Caco-2 (cell line): ENCODE results near the gene CDC42BPG. TPM values are rescaled to one million over a fixed set of nuclear protein-coding genes. Genes with fewer than 3 reads are reported as not detected.
"Not testable (repeated sequence)": the region's sequence is repeated elsewhere in the genome, so short reads cannot be mapped to it uniquely, and the experiment has no call there.

Experiments used
- BruUV-seq: library from RNA; stranded (reverse); fragments of 400-500 nt; replicated peaks from 2 replicates; lab custom pipeline; 2021; lab: Mats Ljungman, UMichigan
- CTCF ChIA-PET: fragments of 300-600 bp; sonication (Branson Sonifier 250); formaldehyde crosslinking; loops from one replicate; lab custom pipeline; 2022; ENCODE audit warnings: antibody characterized with exemption; lab: Charles Lee
- POLR2A ChIA-PET: fragments of 300-600 bp; sonication (Branson Sonifier 250); formaldehyde crosslinking; loops from one replicate; lab custom pipeline; 2022; ENCODE audit warnings: antibody characterized with exemption; lab: Charles Lee
- DNase-seq, 2 experiments: peaks; one replicate each; pipeline versions ENCODE4 v3.0.0 to v3.0.0-alpha.2; 2020 to 2022
- H3K27me3 ChIP-seq: replicated peaks from 2 replicates; pipeline ENCODE4 v1.6.0; 2011; ENCODE audit warnings: low read length; ENCODE audit not compliant: control insufficient read depth, insufficient read depth
- H3K36me3 ChIP-seq: 2 replicates; pipeline ENCODE4 v1.5.1; 2011; ENCODE audit warnings: low read length; ENCODE audit not compliant: control insufficient read depth, insufficient read depth
- H3K4me1 ChIP-seq: fragments of 250-450 bp; sonication (Bioruptor Pico); 2 replicates; pipeline ENCODE4 v1.5.1; 2020; ENCODE audit warnings: mild to moderate bottlenecking
- H3K4me3 ChIP-seq: 2 replicates; pipeline ENCODE4 v1.5.1; 2011; ENCODE audit warnings: low read depth, mild to moderate bottlenecking, control low read depth, low read length
- H3K9me3 ChIP-seq: fragments of 250-450 bp; sonication (Bioruptor Pico); 2 replicates; pipeline ENCODE4 v1.5.1; 2020; ENCODE audit warnings: mild to moderate bottlenecking, moderate library complexity
- H3K27ac Mint-ChIP-seq: one replicate; pipeline ENCODE4 v1.8.0; 2022; ENCODE audit warnings: mixed read lengths; ENCODE audit not compliant: unreplicated experiment
- H3K27me3 Mint-ChIP-seq: one replicate; pipeline ENCODE4 v1.8.0; 2022; ENCODE audit warnings: mixed read lengths; ENCODE audit not compliant: insufficient read depth, unreplicated experiment
- H3K36me3 Mint-ChIP-seq: one replicate; pipeline ENCODE4 v1.8.0; 2022; ENCODE audit warnings: mild to moderate bottlenecking, mixed read lengths; ENCODE audit not compliant: insufficient read depth, unreplicated experiment
- H3K4me1 Mint-ChIP-seq: one replicate; pipeline ENCODE4 v1.8.0; 2022; ENCODE audit warnings: low read depth, mixed read lengths; ENCODE audit not compliant: unreplicated experiment
- H3K4me3 Mint-ChIP-seq: one replicate; pipeline ENCODE4 v1.8.0; 2022; ENCODE audit warnings: mild to moderate bottlenecking, moderate library complexity, mixed read lengths; ENCODE audit not compliant: unreplicated experiment
- H3K9me3 Mint-ChIP-seq: one replicate; pipeline ENCODE4 v1.8.0; 2022; ENCODE audit warnings: mixed read lengths; ENCODE audit not compliant: unreplicated experiment
- intact Hi-C: fragments of 100-400 bp; cut with micrococcal nuclease; formaldehyde crosslinking; loops from one replicate; pipeline ENCODE4 v1.10.0; 2022; ENCODE audit not compliant: unreplicated experiment
- total RNA-seq: library from RNA; stranded (reverse); gene quantifications from 2 replicates; pipeline ENCODE4 v1.2.3, GENCODE V29; 2022
- TF ChIP-seq, protein P1 (sequence below), 2 experiments: fragments of 200-600 bp in 1 of 2; IDR thresholded peaks; 1 replicate in 1 of 2; 2 replicates in 1 of 2; pipeline versions ENCODE4 v1.5.1 to v1.8.0; 2011 to 2022; ENCODE audit warnings: antibody characterized with exemption in 1 of 2, control low read depth in 1 of 2, inconsistent platforms in 1 of 2, low read depth in 1 of 2, low read length in 1 of 2, mild to moderate bottlenecking in 1 of 2, moderate library complexity in 1 of 2; ENCODE audit not compliant: insufficient read depth in 1 of 2, severe bottlenecking in 1 of 2, unreplicated experiment in 1 of 2

CDC42BPG gene
- total RNA-seq, 1 experiment from 2014 or later, result 29.1 TPM

DNA sequence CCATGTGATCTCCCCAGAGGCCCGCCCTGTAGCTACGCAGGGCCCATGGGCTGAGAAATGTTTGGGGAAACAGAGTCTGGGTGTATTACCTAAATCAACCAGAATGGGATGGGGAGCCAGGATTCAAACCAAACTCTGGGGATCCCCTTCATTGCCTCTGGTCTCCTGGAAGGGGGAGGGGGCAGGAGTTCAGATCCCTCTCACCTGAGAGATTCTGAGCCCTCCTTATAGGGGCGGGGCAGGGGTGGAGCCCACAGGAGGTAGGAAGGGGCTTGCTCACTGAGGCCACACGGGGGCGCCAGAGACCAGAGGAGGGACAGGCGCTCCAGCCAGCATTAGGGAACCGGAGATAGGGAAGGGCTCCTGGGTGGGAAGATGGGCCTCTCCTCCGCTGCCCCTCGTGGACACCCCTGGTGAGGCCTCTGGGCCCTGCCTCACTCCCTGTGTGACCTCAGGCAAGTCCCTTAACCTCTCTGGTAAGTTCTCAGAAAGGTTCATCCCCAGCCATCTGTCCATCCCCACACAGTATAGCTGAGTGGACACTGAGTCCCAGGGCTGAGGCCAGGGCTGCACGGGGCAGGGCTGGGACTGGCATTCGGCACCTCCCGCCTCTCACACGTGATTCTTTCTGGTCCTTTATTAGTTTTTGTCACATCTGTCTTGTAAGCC is 2.7 kb upstream of the CDC42BPG start:
- intact Hi-C loops, result loop anchor here (1.0 to 5.0 kb wide), 7 partner anchors 31 to 271 kb away; partner anchors contain the start of genes ATG2A, BATF2 and EHD1
- ChIA-PET POLR2A (interaction anchor here (1.5 kb wide), 1 partner anchor 20 kb away, joined by 3 read pairs; no protein-coding TSS in a partner anchor), CTCF (interaction anchor here (1.2 to 4.9 kb wide), 6 partner anchors 23 to 150 kb away, joined by 3 to 51 read pairs (median 10); partner anchors contain the start of genes BATF2 and EHD1)
- no peaks in the 10 kb centered on the region for H3K9me3 Mint-ChIP-seq
- peaks cover 45% of the 10 kb centered on the region for H3K36me3 Mint-ChIP-seq
- H3K4me3 Mint-ChIP-seq, result no peak overlapping the region
- no peaks in the 10 kb centered on the region for H3K27me3 Mint-ChIP-seq
- Histone ChIP-seq H3K4me1 (peaks cover 34% of the 10 kb centered on the region), H3K36me3 (no peaks in the 10 kb centered on the region; the same call in 1 of the 2 replicates), H3K27me3 (no peaks in the 10 kb centered on the region), H3K4me3 (no peak overlapping the region), H3K9me3 (no peaks in the 10 kb centered on the region)
- peak; percentile 96 to 98 for DNase-seq
- H3K4me1 Mint-ChIP-seq, result peaks cover 31% of the 10 kb centered on the region
- no TSS peak for BruUV-seq
- TF ChIP-seq, protein P1, sequence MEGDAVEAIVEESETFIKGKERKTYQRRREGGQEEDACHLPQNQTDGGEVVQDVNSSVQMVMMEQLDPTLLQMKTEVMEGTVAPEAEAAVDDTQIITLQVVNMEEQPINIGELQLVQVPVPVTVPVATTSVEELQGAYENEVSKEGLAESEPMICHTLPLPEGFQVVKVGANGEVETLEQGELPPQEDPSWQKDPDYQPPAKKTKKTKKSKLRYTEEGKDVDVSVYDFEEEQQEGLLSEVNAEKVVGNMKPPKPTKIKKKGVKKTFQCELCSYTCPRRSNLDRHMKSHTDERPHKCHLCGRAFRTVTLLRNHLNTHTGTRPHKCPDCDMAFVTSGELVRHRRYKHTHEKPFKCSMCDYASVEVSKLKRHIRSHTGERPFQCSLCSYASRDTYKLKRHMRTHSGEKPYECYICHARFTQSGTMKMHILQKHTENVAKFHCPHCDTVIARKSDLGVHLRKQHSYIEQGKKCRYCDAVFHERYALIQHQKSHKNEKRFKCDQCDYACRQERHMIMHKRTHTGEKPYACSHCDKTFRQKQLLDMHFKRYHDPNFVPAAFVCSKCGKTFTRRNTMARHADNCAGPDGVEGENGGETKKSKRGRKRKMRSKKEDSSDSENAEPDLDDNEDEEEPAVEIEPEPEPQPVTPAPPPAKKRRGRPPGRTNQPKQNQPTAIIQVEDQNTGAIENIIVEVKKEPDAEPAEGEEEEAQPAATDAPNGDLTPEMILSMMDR (IDR thresholded peaks at IDR 0.05; ENCODE audit: insufficient read depth in 1 of 2, low read depth in 1 of 2, low read length in 1 of 2, severe bottlenecking in 1 of 2, unreplicated experiment in 1 of 2), result peak; percentile 95 to 99
- H3K27ac Mint-ChIP-seq, result no peak overlapping the region

DNA sequence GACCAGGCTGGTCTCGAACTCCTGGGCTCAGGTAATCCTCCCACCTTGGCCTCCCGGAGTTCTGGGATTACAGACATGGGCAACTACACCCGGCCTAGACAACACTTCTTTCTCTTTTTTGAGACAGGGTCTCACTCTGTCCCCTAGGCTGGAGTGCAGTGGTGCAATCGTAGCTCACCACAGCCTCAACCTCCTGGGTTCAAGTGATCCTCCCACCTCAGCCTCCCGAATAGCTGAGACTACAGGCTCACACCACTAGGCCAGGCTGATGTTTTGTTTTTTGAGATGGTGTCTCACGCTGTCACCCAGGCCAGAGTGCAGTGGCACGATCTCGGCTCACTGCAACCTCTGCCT is 1.3 kb upstream of the CDC42BPG start:
- not testable (repeated sequence) for H3K36me3 ChIP-seq, BruUV-seq, H3K9me3 ChIP-seq, DNase-seq, H3K27me3 ChIP-seq, H3K9me3 Mint-ChIP-seq, H3K27me3 Mint-ChIP-seq, H3K4me3 ChIP-seq
- ChIA-PET CTCF (interaction anchor here (0.5 to 4.9 kb wide), 4 partner anchors 12 to 181 kb away, joined by 3 to 51 read pairs (median 3); no protein-coding TSS in a partner anchor), POLR2A (interaction anchor here (0.7 kb wide), 1 partner anchor 167 kb away, joined by 5 read pairs; no protein-coding TSS in a partner anchor)
- peak overlapping the region; percentile 88 for H3K4me3 Mint-ChIP-seq
- peaks cover 36% of the 10 kb centered on the region for H3K4me1 ChIP-seq
- H3K27ac Mint-ChIP-seq, result peak overlapping the region; percentile 89
- peaks cover 31% of the 10 kb centered on the region for H3K4me1 Mint-ChIP-seq
- peaks cover 45% of the 10 kb centered on the region for H3K36me3 Mint-ChIP-seq
- intact Hi-C loops, result loop anchor here (5.0 kb wide), 1 partner anchor 152 kb away; the partner anchor contains the start of gene BATF2

DNA sequence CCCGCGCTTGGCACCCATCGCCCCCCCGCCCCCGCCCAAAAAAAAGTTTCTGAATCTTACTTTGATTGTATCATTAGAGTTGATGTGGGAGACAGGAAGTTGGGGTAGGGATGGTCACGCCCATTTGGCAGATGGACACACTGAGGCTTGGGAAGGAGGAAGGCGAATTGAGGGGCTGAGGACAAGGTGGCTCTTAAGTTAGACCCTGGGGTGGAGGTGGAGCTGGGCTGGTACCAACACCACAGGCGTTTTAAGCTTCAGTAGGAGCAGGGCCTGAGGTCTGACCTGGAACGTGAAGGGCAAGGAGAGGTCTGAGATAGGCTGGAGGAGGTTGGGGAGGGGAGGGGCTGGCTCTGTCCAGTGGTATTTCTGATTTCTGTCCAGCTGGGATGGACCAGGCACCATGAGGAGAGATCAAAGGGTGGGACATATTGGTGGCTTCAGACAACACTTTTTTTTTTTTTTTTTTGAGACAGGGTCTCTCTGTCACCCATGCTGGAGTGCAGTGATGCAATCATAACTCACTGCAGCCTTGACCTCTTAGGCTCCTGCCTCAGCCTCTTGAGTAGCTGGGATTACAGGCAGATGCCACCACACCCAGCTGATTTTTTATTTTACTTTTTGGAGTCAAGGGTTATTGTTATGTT is 799 bp upstream of the CDC42BPG start:
- H3K27me3 Mint-ChIP-seq, result no peaks in the 10 kb centered on the region
- Histone ChIP-seq H3K4me3 (peak overlapping the region; percentile 79), H3K9me3 (no peaks in the 10 kb centered on the region), H3K27me3 (no peaks in the 10 kb centered on the region), H3K36me3 (no peaks in the 10 kb centered on the region; the same call in 1 of the 2 replicates), H3K4me1 (peaks cover 36% of the 10 kb centered on the region)
- peaks cover 47% of the 10 kb centered on the region for H3K36me3 Mint-ChIP-seq
- intact Hi-C loops, result loop anchor here (5.0 kb wide), 1 partner anchor 152 kb away; the partner anchor contains the start of gene BATF2
- CTCF ChIA-PET, result interaction anchor here (0.7 to 4.9 kb wide), 5 partner anchors 44 to 417 kb away, joined by 3 to 51 read pairs (median 3); no protein-coding TSS in a partner anchor
- H3K27ac Mint-ChIP-seq, result peak overlapping the region; percentile 89
- no peaks in the 10 kb centered on the region for H3K9me3 Mint-ChIP-seq
- no peak for DNase-seq
- BruUV-seq, result TSS peak; percentile 33
- H3K4me3 Mint-ChIP-seq, result peak overlapping the region; percentile 88
- H3K4me1 Mint-ChIP-seq, result peaks cover 31% of the 10 kb centered on the region
- POLR2A ChIA-PET, result interaction anchor here (0.7 kb wide), 1 partner anchor 168 kb away, joined by 5 read pairs; no protein-coding TSS in a partner anchor
- TF ChIP-seq, protein P1 (IDR thresholded peaks at IDR 0.05; ENCODE audit: insufficient read depth in 1 of 2, low read depth in 1 of 2, low read length in 1 of 2, severe bottlenecking in 1 of 2, unreplicated experiment in 1 of 2), result no peak
